DND-41 (cell line): Measurements from ENCODE around the gene ALCAM.

ENCODE experiments used
- EZH2 ChIP-seq: IDR thresholded peaks from 3 replicates; pipeline ENCODE4 v1.6.1; 2012; ENCODE audit warnings: borderline replicate concordance, low read depth, mild to moderate bottlenecking, moderate library complexity, low read length, inconsistent platforms; ENCODE audit not compliant: severe bottlenecking
- TF ChIP-seq, protein P1 (sequence below): IDR thresholded peaks from 2 replicates; pipeline ENCODE4 v1.5.1; 2012; ENCODE audit warnings: borderline replicate concordance, low read length, moderate library complexity, mild to moderate bottlenecking; ENCODE audit not compliant: poor library complexity, severe bottlenecking; ENCODE audit errors: extremely low read depth

DNA sequence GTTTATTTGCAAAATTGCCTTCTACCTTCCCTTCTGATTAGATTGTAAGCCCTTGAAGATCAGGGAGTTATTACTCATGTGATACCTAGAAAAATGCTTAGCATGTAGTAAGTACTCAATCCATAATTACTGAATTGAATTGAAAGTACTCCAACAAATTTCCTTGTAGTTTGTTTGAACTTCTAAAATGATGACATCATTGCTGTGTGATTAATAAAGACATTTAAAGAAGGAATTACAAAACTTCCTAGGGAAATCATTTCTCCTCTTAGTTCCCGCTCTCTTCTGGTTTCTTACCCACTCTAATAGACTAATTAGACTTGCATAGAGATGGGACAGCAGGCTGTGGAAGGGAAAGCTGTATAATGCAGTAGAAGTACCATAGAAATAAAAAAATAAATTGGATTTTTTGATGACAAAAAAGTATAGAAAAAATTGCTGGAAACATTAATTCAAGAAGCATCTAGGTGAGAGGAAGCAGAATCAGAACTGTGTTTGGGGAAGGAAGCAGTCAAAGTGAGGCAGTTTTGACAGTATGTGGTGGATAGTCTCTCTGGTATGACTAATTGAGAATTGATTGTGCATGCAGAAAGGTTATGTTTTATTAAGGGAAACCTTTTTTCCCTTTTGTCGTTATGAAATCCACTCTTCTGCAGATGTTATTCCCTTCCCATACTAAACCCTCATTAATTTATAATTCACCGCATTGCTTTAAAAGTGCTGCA, 93.0 kb downstream of the ALCAM start:
- TF ChIP-seq, protein P1, sequence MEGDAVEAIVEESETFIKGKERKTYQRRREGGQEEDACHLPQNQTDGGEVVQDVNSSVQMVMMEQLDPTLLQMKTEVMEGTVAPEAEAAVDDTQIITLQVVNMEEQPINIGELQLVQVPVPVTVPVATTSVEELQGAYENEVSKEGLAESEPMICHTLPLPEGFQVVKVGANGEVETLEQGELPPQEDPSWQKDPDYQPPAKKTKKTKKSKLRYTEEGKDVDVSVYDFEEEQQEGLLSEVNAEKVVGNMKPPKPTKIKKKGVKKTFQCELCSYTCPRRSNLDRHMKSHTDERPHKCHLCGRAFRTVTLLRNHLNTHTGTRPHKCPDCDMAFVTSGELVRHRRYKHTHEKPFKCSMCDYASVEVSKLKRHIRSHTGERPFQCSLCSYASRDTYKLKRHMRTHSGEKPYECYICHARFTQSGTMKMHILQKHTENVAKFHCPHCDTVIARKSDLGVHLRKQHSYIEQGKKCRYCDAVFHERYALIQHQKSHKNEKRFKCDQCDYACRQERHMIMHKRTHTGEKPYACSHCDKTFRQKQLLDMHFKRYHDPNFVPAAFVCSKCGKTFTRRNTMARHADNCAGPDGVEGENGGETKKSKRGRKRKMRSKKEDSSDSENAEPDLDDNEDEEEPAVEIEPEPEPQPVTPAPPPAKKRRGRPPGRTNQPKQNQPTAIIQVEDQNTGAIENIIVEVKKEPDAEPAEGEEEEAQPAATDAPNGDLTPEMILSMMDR: no peak
- TF ChIP-seq EZH2: no peak
